Measurements from ENCODE around the gene CFAP77.
"Not testable (repeated sequence)": the region's sequence is repeated elsewhere in the genome, so short reads cannot be mapped to it uniquely, and the experiment has no call there.

The CFAP77 gene

GRCh38 chr9:132552041-132552440, 142.0 kb downstream of the CFAP77 start:
- DNase-seq: no peak

GRCh38 chr9:132554755-132555154, 144.7 kb downstream of the CFAP77 start:
- DNase-seq: no peak

- DNase-seq: no peak
Observed at GRCh38 chr9:132555528-132555927, 145.5 kb downstream of the CFAP77 start.

DNA sequence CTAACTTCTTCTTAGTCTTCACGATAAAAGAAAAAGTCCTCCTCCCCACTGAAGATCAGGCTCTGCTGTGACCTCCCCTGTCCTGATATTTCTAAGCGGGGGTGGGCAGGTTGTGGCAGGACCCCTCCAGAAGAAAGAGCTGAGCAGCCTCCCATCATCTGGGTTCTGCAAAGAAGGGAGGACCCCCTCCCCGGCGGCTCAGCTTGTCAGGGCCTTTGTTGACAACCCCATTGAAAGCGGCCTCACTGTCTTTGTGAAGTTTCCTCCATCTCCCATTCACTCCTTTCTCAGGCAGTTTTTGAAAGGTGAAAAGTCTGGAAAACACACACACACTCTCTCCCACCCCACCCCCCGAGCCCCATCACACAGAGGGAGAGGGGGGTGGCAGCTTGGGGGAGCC, 146.2 kb downstream of the CFAP77 start:
- DNase-seq: no peak

DNA sequence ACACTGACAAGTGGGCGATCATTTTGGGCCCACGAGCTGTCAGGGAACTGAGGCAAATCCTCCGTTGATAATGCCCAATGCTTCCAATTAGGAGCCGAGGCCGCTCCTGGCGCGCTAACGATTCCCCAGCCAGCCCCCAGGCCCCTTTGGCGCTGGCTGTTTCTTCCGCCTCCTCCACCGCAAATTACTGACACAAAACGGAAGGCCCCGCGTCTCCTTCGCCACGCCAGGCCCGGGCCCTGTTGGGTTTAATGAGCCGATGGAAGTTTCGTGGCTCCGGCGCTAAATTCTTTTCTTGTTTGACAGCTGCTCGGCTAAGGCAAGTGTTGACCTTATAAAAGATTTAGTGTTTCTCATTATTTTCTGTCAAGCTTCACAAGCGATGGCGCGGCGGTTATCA, 146.7 kb downstream of the CFAP77 start:
- DNase-seq: no peak

GRCh38 chr9:132557159-132557558, 147.1 kb downstream of the CFAP77 start:
- no peak for DNase-seq

- no peak for DNase-seq
Observed at GRCh38 chr9:132559711-132560110, 149.7 kb downstream of the CFAP77 start.

DNA sequence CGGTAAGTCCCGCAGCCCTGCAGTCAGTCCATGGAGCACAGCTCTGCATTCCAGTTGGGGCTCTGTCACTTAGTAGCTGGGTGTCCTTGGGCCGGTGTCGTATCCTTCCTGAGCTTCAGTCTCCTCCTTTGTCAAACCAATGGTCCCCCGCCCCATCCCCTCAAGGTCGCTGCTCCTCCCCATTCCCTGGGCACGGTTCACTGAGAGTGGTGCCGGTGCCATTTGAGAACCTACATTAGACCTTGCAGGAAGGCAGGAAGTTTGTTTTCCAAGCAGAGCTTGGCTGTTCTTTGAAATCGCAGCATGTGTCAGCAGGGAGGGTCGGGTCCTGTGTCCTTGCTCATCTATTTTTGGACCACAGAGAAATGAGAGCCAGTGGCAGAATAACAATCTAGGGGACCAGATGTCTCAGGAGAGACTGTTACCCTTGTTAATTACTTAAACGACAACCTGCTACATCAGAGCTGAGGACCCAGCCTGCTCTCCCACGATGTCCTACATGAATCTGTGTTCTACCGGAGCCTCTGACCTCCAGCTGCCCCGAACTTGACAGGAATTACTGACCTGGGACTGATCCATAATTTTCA, 150.7 kb downstream of the CFAP77 start:
- no peak for DNase-seq

DNA sequence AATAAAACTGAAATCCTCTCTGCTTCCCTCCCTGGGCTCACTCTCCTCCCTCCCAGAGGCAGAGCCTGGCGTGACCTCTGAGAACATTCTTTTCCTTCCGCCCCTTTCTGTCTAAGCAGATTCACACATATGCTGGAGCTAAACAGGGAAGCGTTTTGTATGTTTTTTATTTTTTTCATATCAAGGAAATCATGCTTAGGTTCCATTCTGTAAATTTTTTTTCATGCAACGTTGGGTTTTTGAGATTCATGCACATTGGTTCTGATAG, 152.2 kb downstream of the CFAP77 start:
- no peak for DNase-seq

DNA sequence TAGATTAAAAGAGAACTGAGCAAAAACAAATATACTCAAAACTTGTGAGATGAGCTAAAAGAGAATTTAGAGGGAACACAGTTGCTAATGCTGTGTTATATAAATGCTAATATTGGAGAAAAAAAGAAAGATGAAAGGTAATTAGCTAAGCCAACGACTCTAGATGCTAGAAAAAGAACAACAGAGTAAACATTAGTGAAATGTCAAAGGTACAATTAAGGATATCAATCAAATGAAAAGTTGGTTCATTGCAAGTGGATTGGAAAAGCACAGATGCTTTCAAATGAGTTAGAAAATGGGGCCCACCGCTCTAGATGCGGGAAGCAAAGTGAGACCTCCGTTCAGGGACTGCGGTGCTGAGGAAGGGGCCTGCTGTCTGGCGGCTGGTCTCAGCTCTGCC, 154.5 kb downstream of the CFAP77 start:
- DNase-seq: no peak

DNA sequence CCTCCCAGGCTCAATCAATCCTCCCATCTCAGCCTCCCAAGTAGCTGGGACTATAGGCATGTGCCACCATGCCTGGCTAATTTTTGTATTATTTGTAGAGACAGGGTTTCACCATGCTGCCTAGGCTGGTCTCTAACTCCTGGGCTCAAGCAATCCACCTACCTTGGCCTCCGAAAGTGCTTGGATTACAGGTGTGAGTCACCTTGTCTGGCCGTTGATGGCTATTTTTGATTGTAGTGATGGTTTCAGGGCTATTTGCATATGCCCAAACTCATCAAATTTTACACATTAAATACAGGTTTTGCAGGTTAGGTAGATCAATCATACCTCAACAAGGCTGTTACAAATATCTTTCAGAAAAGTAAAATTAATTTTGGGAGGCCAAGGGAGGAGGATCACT, 158.8 kb downstream of the CFAP77 start:
- not testable (repeated sequence) for DNase-seq

- DNase-seq: no peak
Observed at GRCh38 chr9:132571806-132572600, 162.0 kb downstream of the CFAP77 start.

GRCh38 chr9:132572921-132573320, 162.9 kb downstream of the CFAP77 start:
- DNase-seq: no peak

DNA sequence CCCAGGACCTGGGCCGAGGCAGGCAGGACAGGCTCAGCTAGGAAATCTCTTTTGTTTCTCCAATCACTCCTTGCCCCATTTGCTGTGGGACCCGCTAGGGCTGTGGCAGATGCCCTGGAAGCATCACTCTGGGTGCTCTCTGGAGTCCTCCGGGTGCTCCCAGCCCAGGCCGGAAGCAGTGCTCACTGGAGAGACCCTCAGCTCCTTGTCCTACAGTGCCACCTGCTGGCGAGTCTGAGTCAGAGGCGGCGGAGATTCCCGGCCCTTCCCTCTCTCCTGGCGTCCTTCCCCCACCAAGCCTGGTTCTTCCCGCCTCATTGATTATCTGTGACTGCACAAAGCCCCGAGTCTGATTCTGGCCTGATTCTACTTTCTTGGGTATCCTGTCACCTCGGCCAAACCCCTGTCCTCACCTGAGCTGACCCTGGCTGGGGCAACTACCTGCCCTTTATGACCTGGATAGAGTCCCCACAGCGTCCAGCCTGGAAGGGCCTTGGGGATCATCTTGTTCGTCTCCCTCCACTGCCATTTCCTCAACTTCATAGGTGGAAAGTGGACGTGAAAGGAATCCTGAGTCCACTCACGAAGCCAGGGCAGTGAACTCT, 165.1 kb downstream of the CFAP77 start:
- peak; percentile 84 for DNase-seq

GRCh38 chr9:132575811-132576210, 165.8 kb downstream of the CFAP77 start:
- no peak for DNase-seq

DNA sequence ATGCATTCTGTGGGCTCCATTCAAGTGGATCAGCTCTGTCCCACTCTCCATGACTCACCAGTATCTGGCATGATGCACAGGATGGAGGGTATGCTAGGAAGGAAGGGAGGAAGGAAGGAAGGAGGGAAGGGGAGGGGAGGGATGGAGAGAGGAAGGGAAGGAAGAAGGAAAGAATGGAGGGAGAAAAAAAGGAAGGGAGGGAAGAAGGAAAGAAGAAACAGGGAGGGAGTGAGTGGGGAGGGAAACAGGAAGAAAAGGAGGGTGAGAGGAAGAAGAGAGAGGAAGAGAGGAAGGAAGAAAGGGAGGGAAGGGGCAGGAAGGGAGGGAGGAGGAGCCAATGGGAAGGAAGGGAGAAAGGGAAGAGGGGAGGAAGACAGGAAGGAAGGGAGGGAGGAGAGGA, 167.1 kb downstream of the CFAP77 start:
- DNase-seq: no peak

DNA sequence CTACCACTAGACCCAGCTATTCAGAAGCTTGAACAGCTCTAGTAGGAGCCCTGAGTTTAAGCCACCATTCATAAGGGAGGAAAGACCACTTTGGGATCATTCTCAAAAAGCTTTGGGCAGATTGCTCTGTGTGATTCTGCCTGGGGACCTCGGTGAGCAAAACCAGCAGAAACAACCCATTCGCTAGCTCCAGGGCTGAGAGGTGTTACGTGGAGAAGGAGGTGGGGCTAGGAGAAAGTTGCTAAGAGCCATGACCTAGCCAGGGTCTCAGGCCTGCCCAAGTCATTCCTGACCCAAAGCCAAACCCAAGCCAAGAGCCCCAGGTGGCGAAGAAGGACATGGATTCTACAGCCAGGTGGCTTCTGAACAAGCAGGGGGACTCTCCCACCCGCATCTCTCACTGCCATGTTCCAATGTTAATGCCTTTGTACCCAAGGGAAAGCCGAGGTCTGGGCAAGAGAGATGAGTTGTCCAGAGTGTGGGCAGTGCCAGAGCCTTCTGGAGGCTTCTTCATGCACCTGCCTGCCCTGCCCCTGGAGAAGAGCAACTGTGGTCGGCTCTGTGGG, 168.4 kb downstream of the CFAP77 start:
- no peak for DNase-seq

DNA sequence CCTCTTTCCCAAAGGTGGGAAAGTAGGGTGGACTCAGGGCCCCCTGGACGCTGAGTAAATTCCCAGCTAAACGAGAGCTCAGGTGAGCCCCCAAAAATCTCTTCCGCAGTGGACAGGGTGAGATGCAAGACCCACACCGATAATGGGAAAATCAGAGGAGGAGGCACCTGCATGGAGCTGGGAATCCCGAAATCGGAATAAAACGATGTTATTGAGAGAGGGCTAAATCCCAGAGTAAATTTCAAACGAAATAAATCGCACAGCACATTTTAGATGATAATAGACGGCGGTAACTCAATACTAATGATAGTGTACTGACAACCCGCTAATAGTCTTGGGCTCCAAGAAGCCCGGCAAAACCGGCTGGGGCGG, 169.4 kb downstream of the CFAP77 start:
- DNase-seq: no peak

GRCh38 chr9:132582276-132582785, 172.3 kb downstream of the CFAP77 start, which contains the start of gene BARHL1:
BARHL1 (plus strand) TSS chr9:132582606; CDS start chr9:132582798, 192 bp downstream.
- no peak for DNase-seq

DNA sequence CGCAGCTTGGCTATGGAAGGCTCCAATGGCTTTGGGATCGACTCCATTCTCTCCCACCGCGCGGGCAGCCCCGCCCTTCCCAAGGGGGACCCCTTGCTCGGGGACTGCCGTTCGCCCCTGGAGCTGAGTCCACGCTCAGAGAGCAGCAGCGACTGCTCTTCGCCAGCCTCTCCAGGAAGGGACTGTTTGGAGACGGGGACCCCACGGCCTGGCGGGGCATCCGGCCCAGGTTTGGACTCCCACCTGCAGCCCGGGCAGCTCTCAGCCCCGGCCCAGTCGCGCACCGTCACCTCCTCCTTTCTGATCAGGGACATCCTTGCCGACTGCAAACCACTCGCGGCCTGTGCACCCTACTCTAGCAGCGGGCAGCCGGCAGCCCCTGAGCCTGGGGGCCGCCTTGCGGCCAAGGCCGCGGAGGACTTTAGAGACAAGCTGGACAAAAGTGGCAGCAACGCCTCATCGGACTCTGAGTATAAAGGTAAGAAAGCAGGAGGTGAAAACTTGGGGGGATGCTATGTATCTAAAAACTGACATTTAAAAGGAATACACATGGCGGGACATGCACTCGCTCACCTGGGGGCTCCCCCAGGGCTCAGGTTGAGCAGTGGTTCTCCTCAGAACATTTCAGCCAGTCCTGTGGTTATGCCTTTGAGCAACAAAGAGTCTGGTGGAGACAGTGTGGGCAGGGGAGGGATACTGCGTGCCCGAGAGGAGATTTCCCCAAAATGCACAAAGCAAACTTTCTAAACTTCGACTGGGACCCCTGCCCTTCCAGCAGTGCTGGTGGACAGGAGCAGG, 173.0 kb downstream of the CFAP77 start:
- no peak for DNase-seq

- no peak for DNase-seq
Observed at GRCh38 chr9:132583584-132584304, 173.7 kb downstream of the CFAP77 start.

Measured in NCI-H774 (cell line).